ENCODE results near the gene CPEB1. TPM values are rescaled to one million over a fixed set of nuclear protein-coding genes. Genes with fewer than 3 reads are reported as not detected.

The CPEB1 gene
- total RNA-seq, 1 donor from 2014 or later: 0.40 TPM

- DNase-seq (ENCODE audit: low spot score in 2 of 2, unreplicated experiment in 2 of 2): no peak
- Mint-ChIP-seq H3K9me3 (no peaks in the 10 kb centered on the region), H3K36me3 (no peaks in the 10 kb centered on the region), H3K27me3 (ENCODE audit: low read depth) (peaks cover 47% of the 10 kb centered on the region), H3K4me1 (no peaks in the 10 kb centered on the region), H3K4me3 (no peak overlapping the region), H3K27ac (no peak overlapping the region)
- no peak for TF ChIP-seq CTCF (IDR thresholded peaks at IDR 0.05; ENCODE audit: unreplicated experiment)
These were observed 98.5 kb downstream of the CPEB1 start for GRCh38 chr15:82548700-82549099.

GRCh38 chr15:82545478-82545877, 101.7 kb downstream of the CPEB1 start:
- H3K36me3 Mint-ChIP-seq: no peaks in the 10 kb centered on the region
- H3K4me1 Mint-ChIP-seq: peaks cover 16% of the 10 kb centered on the region
- no peak for TF ChIP-seq CTCF (IDR thresholded peaks at IDR 0.05; ENCODE audit: unreplicated experiment)
- DNase-seq (ENCODE audit: low spot score in 2 of 2, unreplicated experiment in 2 of 2): no peak
- H3K9me3 Mint-ChIP-seq: no peaks in the 10 kb centered on the region
- H3K4me3 Mint-ChIP-seq: no peak overlapping the region
- H3K27me3 Mint-ChIP-seq (ENCODE audit: low read depth): peaks cover 16% of the 10 kb centered on the region
- no peak overlapping the region for H3K27ac Mint-ChIP-seq

GRCh38 chr15:82545002-82545401, 102.2 kb downstream of the CPEB1 start:
- Mint-ChIP-seq H3K4me1 (peaks cover 16% of the 10 kb centered on the region), H3K4me3 (no peak overlapping the region), H3K27ac (no peak overlapping the region), H3K36me3 (no peaks in the 10 kb centered on the region), H3K27me3 (ENCODE audit: low read depth) (peaks cover 11% of the 10 kb centered on the region), H3K9me3 (no peaks in the 10 kb centered on the region)
- no peak for TF ChIP-seq CTCF (IDR thresholded peaks at IDR 0.05; ENCODE audit: unreplicated experiment)
- DNase-seq (ENCODE audit: low spot score in 2 of 2, unreplicated experiment in 2 of 2): no peak

GRCh38 chr15:82544431-82544830, 102.7 kb downstream of the CPEB1 start:
- Mint-ChIP-seq H3K4me3 (no peak overlapping the region), H3K9me3 (no peaks in the 10 kb centered on the region), H3K27ac (no peak overlapping the region), H3K36me3 (no peaks in the 10 kb centered on the region), H3K4me1 (peaks cover 16% of the 10 kb centered on the region), H3K27me3 (ENCODE audit: low read depth) (peaks cover 9% of the 10 kb centered on the region)
- no peak for TF ChIP-seq CTCF (IDR thresholded peaks at IDR 0.05; ENCODE audit: unreplicated experiment)
- DNase-seq (ENCODE audit: low spot score in 2 of 2, unreplicated experiment in 2 of 2): no peak

- no peak for DNase-seq (ENCODE audit: low spot score in 2 of 2, unreplicated experiment in 2 of 2)
These were observed 104.0 kb downstream of the CPEB1 start for GRCh38 chr15:82543160-82543559.

More at GRCh38 chr15:82543160-82543559, 104.0 kb downstream of the CPEB1 start:
- no peak overlapping the region for H3K27ac Mint-ChIP-seq
- H3K4me1 Mint-ChIP-seq: peaks cover 27% of the 10 kb centered on the region
- no peak for TF ChIP-seq CTCF (IDR thresholded peaks at IDR 0.05; ENCODE audit: unreplicated experiment)
- peaks cover 9% of the 10 kb centered on the region for H3K27me3 Mint-ChIP-seq (ENCODE audit: low read depth)
- peaks cover 3% of the 10 kb centered on the region for H3K36me3 Mint-ChIP-seq
- no peaks in the 10 kb centered on the region for H3K9me3 Mint-ChIP-seq
- no peak overlapping the region for H3K4me3 Mint-ChIP-seq
